Psoas muscle (tissue), 8 donors: ENCODE measurements around the gene SMYD1. TPM values are rescaled to one million over a fixed set of nuclear protein-coding genes. Genes with fewer than 3 reads are reported as not detected.

Experiments
- ATAC-seq, 4 donors: fragments of 200-7000 bp; cut with Tn5 transposase; one replicate each; pipeline ENCODE4 v1.9.1; 2020; ENCODE audit warnings: moderate library complexity in 3 of 4, mild to moderate bottlenecking in 2 of 4
- DNase-seq, 2 donors: peaks; one replicate each; pipeline ENCODE4 v3.0.0-alpha.2; 2020
- H3K27ac ChIP-seq: fragments of 200-600 bp; one replicate; pipeline ENCODE4 v1.8.0; 2022
- H3K27me3 ChIP-seq, 3 donors: fragments of 200-600 bp in 1 of 3; one replicate each; pipeline versions ENCODE4 v1.6.1 to v1.8.0; 2013 to 2022; ENCODE audit warnings: low read length in 2 of 3, mild to moderate bottlenecking in 2 of 3, moderate library complexity in 1 of 3; ENCODE audit not compliant: insufficient read depth in 3 of 3
- H3K36me3 ChIP-seq, 2 donors: fragments of 200-600 bp in 1 of 2; one replicate each; pipeline versions ENCODE4 v1.6.1 to v1.8.0; 2013 to 2022; ENCODE audit warnings: low read depth in 1 of 2, mild to moderate bottlenecking in 1 of 2, moderate library complexity in 1 of 2; ENCODE audit not compliant: insufficient read depth in 1 of 2
- H3K4me1 ChIP-seq: fragments of 200-600 bp; one replicate; pipeline ENCODE4 v1.8.0; 2022
- H3K4me3 ChIP-seq: fragments of 200-600 bp; one replicate; pipeline ENCODE4 v1.8.0; 2022; ENCODE audit warnings: mild to moderate bottlenecking
- H3K9me3 ChIP-seq: fragments of 200-600 bp; one replicate; pipeline ENCODE4 v1.8.0; 2022
- CTCF ChIP-seq: fragments of 200-600 bp; IDR thresholded peaks from one replicate; pipeline ENCODE4 v1.8.0; 2022; ENCODE audit warnings: antibody characterized with exemption
- WGBS, 3 donors: extraction: QIAGEN DNeasy Blood & Tissue Kit; methylation state at CpG; one replicate each; pipeline versions ENCODE4 v1.1.6 to v1.1.7; 2013; 5-methylcytosine and 5-hydroxymethylcytosine counted together
- intact Hi-C, 2 donors: fragments of 100-400 bp; cut with DNase I; formaldehyde crosslinking; loops; one replicate each; pipeline versions ENCODE4 v1.11.0 to v1.14.2; 2022
- polyA plus RNA-seq, 3 donors: library from polyadenylated mRNA; stranded (reverse); fragments of 200-250 nt; gene quantifications; one replicate each; pipeline ENCODE4 v1.2.3, GENCODE V29; 2013
- total RNA-seq, 4 donors: library from RNA; stranded (reverse); fragmentation: NEBNext Ultra II Directional in 2 of 4; extraction: Animal tissue kit (Norgen Biotek cat#: 25700) in 2 of 4; gene quantifications; one replicate each; pipeline versions ENCODE4 v1.2.1 to v1.2.4, GENCODE V29; 2021 to 2023
- donor health status: healthy with polysubstance abuse.
- donor health status: DM: no; HTN: no; CAD: no; lungs with moderate emphysema.
- donor health status: Bipolar disorder and iron deficiency.
- donor health status: healthy.
- donor health status: DM: yes; HTN: yes; CAD: no.
- donor health status: DM: no; HTN: no; CAD: no.
- donor health status: DM: no; HTN: no; CAD: no.
- donor health status: DM: yes; HTN: yes; CAD: no.

Gene SMYD1
- total and polyA plus RNA-seq, 7 donors, result 8.0 to 325 (median 143) TPM

- TF ChIP-seq CTCF, result no peak
- DNase-seq (no peak), ATAC-seq (no peak)
- H3K27ac ChIP-seq, result peak overlapping the region; percentile 80
- H3K4me1 ChIP-seq, result peaks cover 11% of the 10 kb centered on the region
- intact Hi-C loops, result loop anchor here in 1 of 2 donors (5.0 kb wide), 1 partner anchor 41 kb away; the partner anchor contains the start of gene KRCC1
- H3K27me3 ChIP-seq, result no peaks in the 10 kb centered on the region
- no peak overlapping the region for H3K4me3 ChIP-seq
- no peaks in the 10 kb centered on the region for H3K9me3 ChIP-seq
- H3K36me3 ChIP-seq, result peaks cover 2 to 69% of the 10 kb centered on the region in 2 donors
These were observed 30.9 kb downstream of the SMYD1 start for GRCh38 chr2:88098558-88098900.

- peak overlapping the region; percentile 11 for H3K4me3 ChIP-seq
- peaks cover 11% of the 10 kb centered on the region for H3K4me1 ChIP-seq
- H3K9me3 ChIP-seq, result no peaks in the 10 kb centered on the region
- TF ChIP-seq CTCF, result no peak
- WGBS, 3 donors, result 20 to 30% (median 23%) methylated on average over 5 of the region's 5 CpGs
- intact Hi-C loops, result loop anchor here (5.0 kb wide), 2 partner anchors 38 to 43 kb away; partner anchors contain the start of gene KRCC1 (in 1 of the 2)
- no peaks in the 10 kb centered on the region for H3K27me3 ChIP-seq
- DNase-seq (peak in 1 of 2 donors; percentile 75), ATAC-seq (peak; percentile 80 to 84 (median 82))
- peaks cover 2 to 70% of the 10 kb centered on the region in 2 donors for H3K36me3 ChIP-seq
- peak overlapping the region; percentile 80 for H3K27ac ChIP-seq
These were observed 32.3 kb downstream of the SMYD1 start for GRCh38 chr2:88099798-88100488.

GRCh38 chr2:88100489-88100858 lies 32.8 kb downstream of the SMYD1 start:
- TF ChIP-seq CTCF, result no peak
- H3K4me1 ChIP-seq, result peaks cover 11% of the 10 kb centered on the region
- peak overlapping the region; percentile 11 for H3K4me3 ChIP-seq
- peak overlapping the region; percentile 80 for H3K27ac ChIP-seq
- ATAC-seq, result peak; percentile 83 to 88 (median 86)
- peaks cover 2 to 70% of the 10 kb centered on the region in 2 donors for H3K36me3 ChIP-seq
- intact Hi-C loops, result loop anchor here in 1 of 2 donors (5.0 kb wide), 1 partner anchor 38 kb away; no protein-coding TSS in a partner anchor
- WGBS, 3 donors, result 28 to 38% (median 35%) methylated on average over 3 of the region's 3 CpGs
- H3K9me3 ChIP-seq, result no peaks in the 10 kb centered on the region
- peak; percentile 28 to 82 for DNase-seq
- H3K27me3 ChIP-seq, result no peaks in the 10 kb centered on the region

GRCh38 chr2:88108796-88109195 lies 41.2 kb downstream of the SMYD1 start:
- intact Hi-C loops, result loop anchor here in 1 of 2 donors (5.0 kb wide), 1 partner anchor 54 kb away; no protein-coding TSS in a partner anchor
- H3K9me3 ChIP-seq, result no peaks in the 10 kb centered on the region
- ATAC-seq (peak; percentile 71 to 84 (median 81)), DNase-seq (no peak)
- no peaks in the 10 kb centered on the region for H3K4me1 ChIP-seq
- H3K27ac ChIP-seq, result peak overlapping the region; percentile 38
- 34 to 50% (median 41%) methylated on average over 4 of the region's 4 CpGs for WGBS, 3 donors
- H3K36me3 ChIP-seq, result peaks cover 0 to 99% of the 10 kb centered on the region in 2 donors
- no peak overlapping the region for H3K4me3 ChIP-seq
- no peaks in the 10 kb centered on the region for H3K27me3 ChIP-seq
- no peak for TF ChIP-seq CTCF
